CD14-positive monocyte (primary cell): ENCODE results near the gene IL34. TPM values are rescaled to one million over a fixed set of nuclear protein-coding genes. Genes with fewer than 3 reads are reported as not detected.

ENCODE experiments used
- DNase-seq, 3 donors: peaks; one replicate each; pipeline ENCODE4 v3.0.0-alpha.2; 2011 to 2022
- H2AFZ ChIP-seq: 2 replicates; pipeline ENCODE4 v1.6.0; 2012; ENCODE audit warnings: mild to moderate bottlenecking, low read depth, low read length, inconsistent platforms; ENCODE audit not compliant: insufficient read depth, poor library complexity, severe bottlenecking
- H3K27ac ChIP-seq, 2 donors: 1 replicate in 1 of 2; 2 replicates in 1 of 2; pipeline ENCODE4 v1.5.1; 2012 to 2013; ENCODE audit warnings: low read length in 2 of 2, control low read depth in 1 of 2, inconsistent platforms in 1 of 2, low read depth in 1 of 2, mild to moderate bottlenecking in 1 of 2
- H3K27me3 ChIP-seq, 2 donors: one replicate each; pipeline versions ENCODE4 v1.6.0 to v1.6.1; 2011 to 2013; ENCODE audit warnings: low read length in 2 of 2; ENCODE audit not compliant: control insufficient read depth in 2 of 2, insufficient read depth in 2 of 2
- H3K36me3 ChIP-seq, 2 donors: replicated peaks in 1 of 2; 1 replicate in 1 of 2; 2 replicates in 1 of 2; pipeline versions ENCODE4 v1.5.1 to v1.6.1; 2012 to 2013; ENCODE audit warnings: low read length in 2 of 2, control low read depth in 1 of 2, inconsistent platforms in 1 of 2, mild to moderate bottlenecking in 1 of 2; ENCODE audit not compliant: insufficient read depth in 2 of 2, control insufficient read depth in 1 of 2
- H3K4me1 ChIP-seq, 2 donors: 1 replicate in 1 of 2; 2 replicates in 1 of 2; pipeline versions ENCODE4 v1.5.1 to v1.6.1; 2012 to 2013; ENCODE audit warnings: low read length in 2 of 2, control low read depth in 1 of 2, inconsistent platforms in 1 of 2, mild to moderate bottlenecking in 1 of 2, moderate library complexity in 1 of 2; ENCODE audit not compliant: insufficient read depth in 2 of 2, control insufficient read depth in 1 of 2
- H3K4me2 ChIP-seq: replicated peaks from 2 replicates; pipeline ENCODE3; 2012; ENCODE audit warnings: low read length, moderate library complexity, mild to moderate bottlenecking; ENCODE audit not compliant: poor library complexity, severe bottlenecking; ENCODE audit errors: extremely low read depth
- H3K4me3 ChIP-seq, 3 experiments: fragments of 200-600 bp in 1 of 3; sonication (generic) in 1 of 3; replicated peaks in 1 of 3; 1 replicate in 2 of 3; 2 replicates in 1 of 3; pipeline ENCODE4 v1.5.1; 2011 to 2013; ENCODE audit warnings: low read length in 3 of 3, mild to moderate bottlenecking in 3 of 3, control low read depth in 2 of 3, low read depth in 2 of 3, inconsistent platforms in 1 of 3, moderate library complexity in 1 of 3
- H3K79me2 ChIP-seq: 2 replicates; pipeline ENCODE4 v1.6.0; 2012; ENCODE audit warnings: mild to moderate bottlenecking, control low read depth, inconsistent platforms, low read length, moderate library complexity; ENCODE audit not compliant: insufficient read depth
- H3K9ac ChIP-seq: 2 replicates; pipeline ENCODE4 v1.6.0; 2017; ENCODE audit warnings: low read length, mild to moderate bottlenecking; ENCODE audit not compliant: insufficient read depth, poor library complexity, severe bottlenecking
- H3K9me3 ChIP-seq, 2 donors: replicated peaks in 1 of 2; 1 replicate in 1 of 2; 2 replicates in 1 of 2; pipeline versions ENCODE4 v1.5.1 to v1.6.1; 2012 to 2013; ENCODE audit warnings: low read length in 2 of 2, control low read depth in 1 of 2; ENCODE audit not compliant: control insufficient read depth in 1 of 2, insufficient read depth in 1 of 2
- H4K20me1 ChIP-seq: 2 replicates; pipeline ENCODE4 v1.6.0; 2012; ENCODE audit warnings: mild to moderate bottlenecking, low read length, control low read depth, moderate library complexity; ENCODE audit not compliant: insufficient read depth
- H3K27ac Mint-ChIP-seq, 7 donors: one replicate each; pipeline ENCODE4 v1.8.0; 2020; ENCODE audit warnings: mild to moderate bottlenecking in 7 of 7, mixed read lengths in 7 of 7, moderate library complexity in 6 of 7, inconsistent platforms in 2 of 7
- H3K27me3 Mint-ChIP-seq, 3 donors: one replicate each; pipeline ENCODE4 v1.8.0; 2021 to 2022; ENCODE audit warnings: low read depth in 3 of 3, mild to moderate bottlenecking in 3 of 3, mixed read lengths in 3 of 3, moderate library complexity in 3 of 3, inconsistent platforms in 1 of 3
- H3K36me3 Mint-ChIP-seq, 2 donors: one replicate each; pipeline ENCODE4 v1.8.0; 2020; ENCODE audit warnings: mixed read lengths in 2 of 2, inconsistent platforms in 1 of 2, mild to moderate bottlenecking in 1 of 2
- H3K4me1 Mint-ChIP-seq: one replicate; pipeline ENCODE4 v1.8.0; 2020; ENCODE audit warnings: mild to moderate bottlenecking, mixed read lengths
- H3K4me3 Mint-ChIP-seq, 2 donors: one replicate each; pipeline ENCODE4 v1.8.0; 2020; ENCODE audit warnings: mild to moderate bottlenecking in 2 of 2, mixed read lengths in 2 of 2, moderate library complexity in 1 of 2
- H3K9me3 Mint-ChIP-seq, 7 donors: one replicate each; pipeline ENCODE4 v1.8.0; 2020 to 2022; ENCODE audit warnings: mixed read lengths in 7 of 7, mild to moderate bottlenecking in 6 of 7, moderate library complexity in 6 of 7, inconsistent platforms in 2 of 7
- CTCF ChIP-seq: fragments of 200-600 bp; IDR thresholded peaks from one replicate; pipeline ENCODE4 v1.8.0; 2022; ENCODE audit warnings: antibody characterized with exemption, mild to moderate bottlenecking
- WGBS: methylation state at CpG from one replicate; pipeline ENCODE4 v1.1.5; 2013; ENCODE audit warnings: missing lambda C conversion rate; ENCODE audit not compliant: insufficient coverage; 5-methylcytosine and 5-hydroxymethylcytosine counted together
- intact Hi-C, 2 donors: fragments of 100-400 bp; cut with micrococcal nuclease; formaldehyde crosslinking; loops; one replicate each; pipeline versions ENCODE4 v1.15.0 to v1.15.1; 2023
- polyA plus RNA-seq, 3 donors: library from polyadenylated mRNA; depleted of rRNA in 1 of 3; unstranded in 2 of 3; stranded (reverse) in 1 of 3; fragments of 300-500 nt in 2 of 3; fragments of >200 nt in 1 of 3; fragmentation: Illumina TruSeq in 2 of 3; gene quantifications; 1 replicate in 2 of 3; 2 replicates in 1 of 3; pipeline ENCODE4 v1.2.3, GENCODE V29; 2012 to 2021

The IL34 gene
- polyA plus RNA-seq, 3 donors: not detected

- H3K4me1 Mint-ChIP-seq: peaks cover 8% of the 10 kb centered on the region
- no peak overlapping the region for H3K4me3 ChIP-seq
- no peaks in the 10 kb centered on the region for H3K27me3 ChIP-seq
- WGBS: 57% methylated on average over 26 of the region's 35 CpGs
- peak; percentile 49 to 54 (median 50) for DNase-seq
- peaks cover 4 to 7% (median 5%) of the 10 kb centered on the region in 3 donors for H3K27me3 Mint-ChIP-seq
- H3K9me3 ChIP-seq: no peaks in the 10 kb centered on the region
- H3K9me3 Mint-ChIP-seq: no peaks in the 10 kb centered on the region
- H3K79me2 ChIP-seq: no peaks in the 10 kb centered on the region
- peaks cover 4% of the 10 kb centered on the region in 2 donors for H3K4me1 ChIP-seq
- H3K4me3 Mint-ChIP-seq: peak overlapping the region; percentile 40 to 81
- H3K27ac ChIP-seq: no peak overlapping the region
- peak overlapping the region; percentile 61 for H2AFZ ChIP-seq
- H3K36me3 Mint-ChIP-seq: no peaks in the 10 kb centered on the region
- intact Hi-C loops: loop anchor here in 1 of 2 donors (10.0 kb wide), 2 partner anchors 149 to 489 kb away; no protein-coding TSS in a partner anchor
- H4K20me1 ChIP-seq: no peaks in the 10 kb centered on the region
- peak overlapping the region in 2 of 7 donors; percentile 0 to 82 for H3K27ac Mint-ChIP-seq
- H3K36me3 ChIP-seq: no peaks in the 10 kb centered on the region
- H3K9ac ChIP-seq: peak overlapping the region; percentile 6
- peak overlapping the region; percentile 33 for H3K4me2 ChIP-seq
- peak; percentile 86 for TF ChIP-seq CTCF
Observed at GRCh38 chr16:70653809-70654771, 7.7 kb downstream of the IL34 start.

- no peak overlapping the region for H3K27ac ChIP-seq
- no peaks in the 10 kb centered on the region for H4K20me1 ChIP-seq
- no peaks in the 10 kb centered on the region for H3K36me3 ChIP-seq
- no peaks in the 10 kb centered on the region for H3K79me2 ChIP-seq
- H3K4me3 Mint-ChIP-seq: no peak overlapping the region
- no peak overlapping the region for H3K4me3 ChIP-seq
- H3K27me3 Mint-ChIP-seq: peaks cover 2 to 5% (median 3%) of the 10 kb centered on the region in 3 donors
- H3K4me1 ChIP-seq: peaks cover 4% of the 10 kb centered on the region in 2 donors
- intact Hi-C loops: loop anchor here in 1 of 2 donors (10.0 kb wide), 2 partner anchors 151 to 491 kb away; no protein-coding TSS in a partner anchor
- H3K4me2 ChIP-seq: no peak overlapping the region
- H3K4me1 Mint-ChIP-seq: peaks cover 8% of the 10 kb centered on the region
- DNase-seq: no peak
- no peak overlapping the region for H2AFZ ChIP-seq
- H3K27ac Mint-ChIP-seq: no peak overlapping the region
- 71% methylated on average over 5 of the region's 8 CpGs for WGBS
- no peak for TF ChIP-seq CTCF
- H3K9ac ChIP-seq: no peak overlapping the region
- H3K9me3 ChIP-seq: no peaks in the 10 kb centered on the region
- H3K27me3 ChIP-seq: no peaks in the 10 kb centered on the region
- H3K36me3 Mint-ChIP-seq: no peaks in the 10 kb centered on the region
- no peaks in the 10 kb centered on the region for H3K9me3 Mint-ChIP-seq
Observed at GRCh38 chr16:70656065-70656711, 9.8 kb downstream of the IL34 start.
